K562 (cell line): ENCODE data around the gene MCCD1. TPM values are rescaled to one million over a fixed set of nuclear protein-coding genes. Genes with fewer than 3 reads are reported as not detected.

ENCODE experiments used
- ATAC-seq: fragments of 200-7000 bp; cut with Tn5 transposase; 3 replicates; pipeline ENCODE4 v1.9.1; 2020; ENCODE audit warnings: moderate library complexity
- BruUV-seq: library from RNA; stranded (reverse); fragments of 400-500 nt; replicated peaks from 2 replicates; lab custom pipeline; 2021; lab: Mats Ljungman, UMichigan
- CTCF ChIA-PET: fragments of 300-600 bp; formaldehyde crosslinking; extraction: SDS; loops from one replicate; lab custom pipeline; 2021; ENCODE audit warnings: low intra/inter-chr PET ratio; lab: Yijun Ruan, JAX
- POLR2A ChIA-PET: fragments of 300-600, 350-650 bp; sonication (Branson Sonifier 250); formaldehyde crosslinking; extraction: SDS; loops from one replicate; lab custom pipeline; 2021; ENCODE audit warnings: antibody characterized with exemption, inconsistent platforms; lab: Yijun Ruan, JAX
- DNase-seq, 4 experiments: peaks; one replicate each; pipeline versions ENCODE4 v3.0.0 to v3.0.0-alpha.2; 2011 to 2018; ENCODE audit warnings: low spot score in 3 of 4, mixed read lengths in 3 of 4; ENCODE audit errors: extremely low read depth in 1 of 4
- FAIRE-seq: peaks from 2 replicates; lab custom pipeline; 2011; peaks lifted over from hg19 to GRCh38; lab: Jason Lieb, UNC
- H2AFZ ChIP-seq: 2 replicates; pipeline ENCODE4 v1.6.0; 2011; ENCODE audit warnings: low read depth, low read length, control low read depth, inconsistent platforms
- H3K27ac ChIP-seq: fragments of 200-600 bp; 3 replicates; pipeline ENCODE4 v1.8.0; 2011; ENCODE audit warnings: low read depth, mild to moderate bottlenecking, control low read depth, inconsistent platforms, low read length, moderate library complexity, mixed read lengths; ENCODE audit errors: extremely low read depth
- H3K27me3 ChIP-seq, 2 experiments: fragments of 300-600 bp in 1 of 2; 2 replicates in 1 of 2; 3 replicates in 1 of 2; pipeline versions ENCODE4 v1.6.0 to v1.8.0; 2011; ENCODE audit warnings: inconsistent platforms in 2 of 2, low read length in 2 of 2, mild to moderate bottlenecking in 1 of 2, mixed read lengths in 1 of 2, moderate library complexity in 1 of 2; ENCODE audit not compliant: control insufficient read depth in 2 of 2, insufficient read depth in 2 of 2
- H3K36me3 ChIP-seq: fragments of 300-600 bp; 3 replicates; pipeline ENCODE4 v1.8.0; 2011; ENCODE audit warnings: mild to moderate bottlenecking, low read length, inconsistent platforms; ENCODE audit not compliant: control insufficient read depth, insufficient read depth
- H3K4me1 ChIP-seq, 2 experiments: fragments of 200-600 bp in 1 of 2; replicated peaks in 1 of 2; 2 replicates in 1 of 2; 3 replicates in 1 of 2; pipeline versions ENCODE4 v1.5.1 to v1.8.0; 2011; ENCODE audit warnings: inconsistent platforms in 2 of 2, low read length in 2 of 2, mild to moderate bottlenecking in 1 of 2, mixed read lengths in 1 of 2, moderate library complexity in 1 of 2; ENCODE audit not compliant: control insufficient read depth in 2 of 2, insufficient read depth in 2 of 2
- H3K4me2 ChIP-seq: 2 replicates; pipeline ENCODE4 v1.6.1; 2011; ENCODE audit warnings: low read length, control low read depth, inconsistent platforms, mixed read lengths; ENCODE audit not compliant: insufficient read depth
- H3K4me3 ChIP-seq: fragments of 200-600 bp; sonication (generic), shearing (Covaris generic); 2 replicates; pipeline ENCODE4 v1.5.1; 2016; ENCODE audit warnings: control low read depth, inconsistent platforms
- H3K79me2 ChIP-seq: fragments of 200-600 bp; 3 replicates; pipeline ENCODE4 v1.8.0; 2011; ENCODE audit warnings: low read length, inconsistent platforms; ENCODE audit not compliant: control insufficient read depth, insufficient read depth
- H3K9ac ChIP-seq, 2 experiments: 2 replicates each; pipeline versions ENCODE4 v1.6.0 to v1.6.1; 2011; ENCODE audit warnings: low read depth in 2 of 2, low read length in 2 of 2, control low read depth in 1 of 2, inconsistent platforms in 1 of 2, mild to moderate bottlenecking in 1 of 2, mixed read lengths in 1 of 2; ENCODE audit not compliant: insufficient read depth in 1 of 2
- H3K9me1 ChIP-seq: one replicate; pipeline ENCODE4 v1.6.0; 2011; ENCODE audit warnings: inconsistent platforms, mild to moderate bottlenecking, low read length, moderate library complexity; ENCODE audit not compliant: control insufficient read depth, insufficient read depth
- H3K9me3 ChIP-seq: replicated peaks from 2 replicates; pipeline ENCODE4 v1.5.1; 2011; ENCODE audit warnings: low read depth, low read length, inconsistent platforms; ENCODE audit not compliant: control insufficient read depth, insufficient read depth
- H4K20me1 ChIP-seq: replicated peaks from 2 replicates; pipeline ENCODE4 v1.6.1; 2011; ENCODE audit warnings: low read length, inconsistent platforms, mixed read lengths; ENCODE audit not compliant: control insufficient read depth, insufficient read depth
- CBFB ChIP-seq: sonication (generic); formaldehyde crosslinking; IDR thresholded peaks from 2 replicates; pipeline ENCODE4 v1.4.0; 2020; ENCODE audit warnings: mild to moderate bottlenecking, missing genetic modification reagents
- CGGBP1 ChIP-seq: fragments of 250-450 bp; sonication (Bioruptor Pico); IDR thresholded peaks from 2 replicates; pipeline ENCODE4 v1.9.0; 2021; ENCODE audit warnings: mild to moderate bottlenecking
- DIDO1 ChIP-seq: fragments of 450-650 bp; IDR thresholded peaks from 2 replicates; pipeline ENCODE4 v1.6.1; 2016; ENCODE audit warnings: low read depth, missing biosample characterization, missing genetic modification characterization
- ETV1 ChIP-seq: fragments of 450-650 bp; conservative IDR thresholded peaks from 2 replicates; pipeline ENCODE4 v1.6.1; 2016; ENCODE audit warnings: missing genetic modification characterization, control low read depth, low read depth, missing compliant biosample characterization
- KLF16 ChIP-seq: IDR thresholded peaks from 2 replicates; pipeline ENCODE4 v1.6.1; 2016; ENCODE audit warnings: antibody characterized with exemption
- NFE2 ChIP-seq: IDR thresholded peaks from 2 replicates; pipeline ENCODE4 v1.6.1; 2014; ENCODE audit warnings: antibody characterized with exemption, low read depth
- POLR2H ChIP-seq: IDR thresholded peaks from 2 replicates; pipeline ENCODE4 v1.6.1; 2016; ENCODE audit warnings: missing genetic modification characterization, low read depth, mild to moderate bottlenecking, control low read depth, missing compliant biosample characterization, moderate library complexity
- PRMT5 ChIP-seq: sonication (generic); formaldehyde crosslinking; IDR thresholded peaks from 2 replicates; pipeline ENCODE4 v1.5.0; 2020; ENCODE audit warnings: missing genetic modification reagents
- PRPF4 ChIP-seq: fragments of 200-400 bp; formaldehyde crosslinking; IDR thresholded peaks from one replicate; pipeline ENCODE4 v1.6.1; 2017; ENCODE audit warnings: low read length, low read depth, mild to moderate bottlenecking; ENCODE audit not compliant: insufficient read depth, poor library complexity, severe bottlenecking
- SNAPC5 ChIP-seq: fragments of 250-450 bp; sonication (Bioruptor Pico); IDR thresholded peaks from 2 replicates; pipeline ENCODE4 v1.8.0; 2021; ENCODE audit warnings: moderate library complexity, mild to moderate bottlenecking, inconsistent platforms
- STAG1 ChIP-seq: sonication (generic); formaldehyde crosslinking; IDR thresholded peaks from 2 replicates; pipeline ENCODE4 v1.5.0; 2020; ENCODE audit warnings: missing genetic modification reagents, borderline replicate concordance
- VEZF1 ChIP-seq: fragments of 200-800 bp; sonication (Bioruptor generic); IDR thresholded peaks from 2 replicates; pipeline ENCODE4 v1.6.1; 2017; ENCODE audit warnings: missing genetic modification characterization, missing compliant biosample characterization
- ZNF12 ChIP-seq: sonication (generic); formaldehyde crosslinking; IDR thresholded peaks from 2 replicates; pipeline ENCODE4 v1.4.0; 2020; ENCODE audit warnings: mild to moderate bottlenecking, missing genetic modification reagents
- ZNF277 ChIP-seq: fragments of 250-450 bp; sonication (Bioruptor Pico); IDR thresholded peaks from 2 replicates; pipeline ENCODE4 v1.8.0; 2022; ENCODE audit warnings: inconsistent platforms, mild to moderate bottlenecking, moderate library complexity, borderline replicate concordance
- ZNF3 ChIP-seq: fragments of 250-450 bp; sonication (Bioruptor Pico); IDR thresholded peaks from 2 replicates; pipeline ENCODE4 v1.5.0; 2021; ENCODE audit warnings: mild to moderate bottlenecking, moderate library complexity
- ZNF41 ChIP-seq: fragments of 250-450 bp; sonication (Bioruptor Pico); conservative IDR thresholded peaks from 2 replicates; pipeline ENCODE4 v1.4.0; 2020; ENCODE audit warnings: mild to moderate bottlenecking
- ZNF699 ChIP-seq: fragments of 250-450 bp; sonication (Bioruptor Pico); IDR thresholded peaks from 2 replicates; pipeline ENCODE4 v1.8.0; 2021; ENCODE audit warnings: mild to moderate bottlenecking, moderate library complexity; ENCODE audit not compliant: insufficient replicate concordance
- WGBS: fragments of 100-300 bp; shearing (Covaris generic); methylation state at CpG from one replicate; pipeline ENCODE4 v1.1.6; 2016; ENCODE audit warnings: low coverage, mixed read lengths; ENCODE audit not compliant: insufficient coverage; ENCODE audit errors: missing lambda C conversion rate; 5-methylcytosine and 5-hydroxymethylcytosine counted together
- in situ Hi-C: fragments of 300-500 bp; cut with MboI; formaldehyde crosslinking; loops from 4 replicates; pipeline ENCODE4 v1.15.0; 2018; ENCODE audit warnings: inconsistent platforms, mixed read lengths
- intact Hi-C: fragments of 100-400 bp; cut with micrococcal nuclease; formaldehyde crosslinking; loops from 2 replicates; pipeline ENCODE4 v1.14.2; 2022
- polyA plus RNA-seq, 8 experiments: library from polyadenylated mRNA; depleted of rRNA in 4 of 8; stranded (reverse) in 5 of 8; unstranded in 3 of 8; fragments of >200 nt; fragmentation: Nextera tagmentation in 2 of 8; fragmentation: Illumina TruSeq in 1 of 8; extraction: Ambion mirVana in 2 of 8; extraction: Trizol in 1 of 8; gene quantifications; 2 replicates each; pipeline versions ENCODE4 v1.2.1 to v1.2.3, GENCODE V29; 2011 to 2014; ENCODE audit warnings: inconsistent platforms in 1 of 8, missing spikeins in 1 of 8
- total RNA-seq, 7 experiments: library from RNA; depleted of rRNA in 6 of 7; stranded (reverse); fragments of >200 nt in 6 of 7; fragmentation: Illumina TruSeq in 2 of 7; extraction: Trizol in 2 of 7; gene quantifications; 2 replicates each; pipeline versions ENCODE4 v1.2.1 to v1.2.3, GENCODE V29; 2011 to 2021; ENCODE audit warnings: low replicate concordance in 1 of 7

Gene MCCD1
- total and polyA plus RNA-seq, 9 of the 15 experiments (the other 6 are each of a cell fraction or from before 2014, with no cell fraction given): not detected

GRCh38 chr6:31541658-31542521 lies 13.1 kb downstream of the MCCD1 start, which contains the start of gene DDX39B:
Gene DDX39B (minus strand): TSS chr6:31542003. CDS start chr6:31540532, 1,471 bp downstream.
- Histone ChIP-seq H3K27ac (peak within 1 kb of the TSS; percentile 98), H3K27me3 (no peaks in the 10 kb centered on the region), H2AFZ (peak within 1 kb of the TSS; percentile 99), H3K79me2 (peaks cover 66% of the 10 kb centered on the region), H3K4me2 (peak within 1 kb of the TSS; percentile 98), H3K4me1 (peaks cover 10 to 24% of the 10 kb centered on the region in 2 experiments; a peak in 4 of 5 replicates), H3K36me3 (peaks cover 45% of the 10 kb centered on the region), H3K9me3 (no peaks in the 10 kb centered on the region), H3K9ac (peak within 1 kb of the TSS; percentile 92 to 97), H4K20me1 (peaks cover 30% of the 10 kb centered on the region), H3K9me1 (peaks cover 15% of the 10 kb centered on the region), H3K4me3 (peak within 1 kb of the TSS; percentile 76)
- under 1% methylated on average over 43 of the region's 43 CpGs for WGBS
- ATAC-seq (peak; percentile 86), DNase-seq (peak; percentile 92 to 99 (median 95)), FAIRE-seq (peak; percentile 93)
- ChIA-PET CTCF (interaction anchor here (0.8 kb wide), 1 partner anchor 50 kb away, joined by 3 read pairs; no protein-coding TSS in a partner anchor), POLR2A (interaction anchor here (0.6 to 4.8 kb wide), 58 partner anchors 9 to 750 kb away, joined by 3 to 107 read pairs (median 4); partner anchors contain the start of genes BAG6, C6orf47, HSPA1A and HSPA1L)
- in situ Hi-C loops: loop anchor here (25.0 kb wide), 1 partner anchor 1420 kb away; the partner anchor contains the start of genes BRD2 and HLA-DMA
- no TSS peak for BruUV-seq
- intact Hi-C loops: loop anchor here (1.0 to 10.0 kb wide), 4 partner anchors 50 to 233 kb away; partner anchors contain the start of genes BAG6 and VWA7
- TF ChIP-seq POLR2H (tag): peak; percentile 97
- TF ChIP-seq ZNF3 (CRISPR knock-in tag): no peak
- no peak for TF ChIP-seq PRMT5
- TF ChIP-seq SNAPC5: no peak
- TF ChIP-seq DIDO1 (tag): peak; percentile 38; the same call in 1 of the 2 replicates
- TF ChIP-seq ETV1: peak; percentile 98
- TF ChIP-seq KLF16: no peak
- peak; percentile 61; the same call in 1 of the 2 replicates for TF ChIP-seq ZNF41
- TF ChIP-seq PRPF4: no peak
- TF ChIP-seq ZNF699 (CRISPR knock-in tag): no peak
- TF ChIP-seq STAG1 (CRISPR knock-in tag): no peak
- TF ChIP-seq ZNF277 (CRISPR knock-in tag): no peak
- TF ChIP-seq VEZF1 (CRISPR knock-in tag): peak; percentile 62
- peak; percentile 94 for TF ChIP-seq NFE2
- TF ChIP-seq CGGBP1 (CRISPR knock-in tag): no peak; the same call in 1 of the 2 replicates
- peak; percentile 81; the same call in 1 of the 2 replicates for TF ChIP-seq ZNF12 (CRISPR knock-in tag)
- peak; percentile 88 for TF ChIP-seq CBFB (CRISPR knock-in tag)
